HG02973 (cell line): ENCODE data around the gene TUBB.

Source experiments
- ATAC-seq: cut with Tn5 transposase; IDR thresholded peaks from one replicate; pipeline ENCODE4 v1.9.1; 2021; ENCODE audit warnings: moderate library complexity; ENCODE audit not compliant: unreplicated experiment

TUBB gene

DNA sequence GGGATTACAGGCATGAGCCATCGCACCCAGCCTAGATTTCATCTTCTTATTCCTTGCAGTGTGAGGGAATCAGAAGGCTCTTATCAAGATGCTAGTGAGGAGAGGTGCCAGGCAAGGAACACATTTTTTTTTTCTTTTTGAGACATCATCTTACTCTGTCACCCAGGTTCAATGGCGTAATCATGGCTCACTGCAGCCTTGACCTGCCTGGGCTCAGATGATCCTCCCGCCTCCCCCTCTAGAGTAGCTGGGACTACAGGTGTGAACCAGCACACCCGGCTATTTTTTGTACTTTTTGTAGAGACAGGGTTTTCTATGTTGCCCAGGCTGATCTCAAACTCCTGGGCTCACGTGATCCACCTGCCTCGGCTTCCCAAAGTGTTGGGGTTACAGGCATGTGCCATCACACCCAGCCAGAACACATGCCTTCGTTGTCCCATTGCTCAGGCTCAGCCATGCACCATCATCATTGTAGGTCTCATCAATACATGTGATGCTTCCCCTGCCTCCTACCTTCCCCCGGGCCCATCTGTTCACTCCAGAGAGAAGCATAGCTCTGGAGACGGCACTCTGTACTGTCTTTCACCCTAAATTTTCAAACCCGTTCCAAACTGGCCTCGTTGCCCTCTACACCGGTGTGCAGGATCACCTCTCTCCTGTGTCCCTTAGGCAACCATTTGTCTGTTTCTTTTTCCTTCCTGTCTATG is 12.2 kb downstream of the TUBB start:
- ATAC-seq = no peak

GRCh38 chr6:30735668-30736314 is 15.6 kb downstream of the TUBB start:
- no peak for ATAC-seq

DNA sequence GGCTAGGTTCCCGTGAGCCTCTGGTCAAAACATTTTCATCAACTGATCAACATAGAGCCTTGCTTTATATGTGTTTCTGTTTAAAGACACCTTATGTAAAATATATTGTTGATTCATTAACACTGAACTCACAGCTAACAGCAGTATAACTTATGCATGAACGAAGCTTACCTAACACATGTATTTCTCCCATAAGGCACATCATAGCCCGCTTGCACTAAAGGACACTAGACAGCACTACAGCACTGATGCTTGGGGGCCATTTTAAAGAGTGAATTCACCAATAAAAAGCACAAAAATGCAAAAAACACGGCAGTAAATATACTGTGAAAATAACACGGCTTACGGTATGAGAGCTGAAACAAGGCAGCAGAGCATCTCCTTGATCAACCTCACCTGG is 18.4 kb downstream of the TUBB start:
- ATAC-seq = no peak

- ATAC-seq = no peak
These were observed 20.4 kb downstream of the TUBB start for GRCh38 chr6:30740540-30740870.

GRCh38 chr6:30741063-30741779 is 21.1 kb downstream of the TUBB start:
- no peak for ATAC-seq

- peak; percentile 5 for ATAC-seq
These were observed 21.7 kb downstream of the TUBB start for GRCh38 chr6:30741789-30742315.

- ATAC-seq = peak; percentile 67
These were observed 22.4 kb downstream of the TUBB start, which contains the start of gene FLOT1 for GRCh38 chr6:30742316-30743098. FLOT1 (minus strand) TSS chr6:30742687; CDS start chr6:30742189, 498 bp downstream.

- peak; percentile 4 for ATAC-seq
These were observed 23.2 kb downstream of the TUBB start for GRCh38 chr6:30743099-30744053.

DNA sequence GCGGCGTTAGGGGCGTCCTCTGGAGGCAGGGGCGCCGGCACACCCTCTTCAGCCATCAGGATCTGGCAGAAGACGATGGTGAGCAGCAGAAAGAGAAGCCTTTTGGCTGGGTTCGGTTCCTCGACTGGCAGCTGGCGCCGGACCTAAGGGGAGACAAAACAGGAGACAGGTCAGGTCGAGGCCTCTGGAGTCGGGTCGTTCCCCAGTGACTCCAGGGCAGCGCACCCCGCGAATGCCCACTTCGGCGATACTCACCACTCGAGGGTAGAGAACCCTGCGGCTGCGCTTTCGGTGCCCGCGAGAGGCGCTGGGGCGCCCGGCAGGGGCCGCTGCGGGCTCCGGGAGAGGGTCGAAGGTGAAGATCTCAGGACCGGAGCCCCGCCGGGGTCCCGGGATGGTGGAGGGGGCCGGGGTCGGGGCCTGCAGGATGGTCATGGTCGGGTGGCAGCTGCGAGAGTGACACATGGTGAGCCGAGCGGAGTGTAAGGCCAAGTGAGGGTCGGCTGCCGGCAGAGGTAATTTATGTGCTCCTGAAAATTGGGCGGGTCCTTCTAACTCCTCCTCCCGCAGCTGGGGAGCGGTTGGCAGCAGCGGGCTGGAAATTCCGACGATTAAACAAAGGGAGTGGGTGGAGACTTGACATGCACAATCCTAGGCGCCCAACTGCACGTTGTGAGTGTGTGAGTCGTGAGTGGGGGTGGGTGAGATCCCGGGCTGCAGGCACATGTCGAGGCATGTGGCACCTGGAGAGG is 24.1 kb downstream of the TUBB start, which contains the start of gene IER3:
TSS of gene IER3 (minus strand) at position 494 of the 752 bp plus-strand sequence. CDS start at position 465, 29 bp downstream.
- no peak for ATAC-seq

GRCh38 chr6:30747300-30747687 is 27.1 kb downstream of the TUBB start:
- no peak for ATAC-seq

DNA sequence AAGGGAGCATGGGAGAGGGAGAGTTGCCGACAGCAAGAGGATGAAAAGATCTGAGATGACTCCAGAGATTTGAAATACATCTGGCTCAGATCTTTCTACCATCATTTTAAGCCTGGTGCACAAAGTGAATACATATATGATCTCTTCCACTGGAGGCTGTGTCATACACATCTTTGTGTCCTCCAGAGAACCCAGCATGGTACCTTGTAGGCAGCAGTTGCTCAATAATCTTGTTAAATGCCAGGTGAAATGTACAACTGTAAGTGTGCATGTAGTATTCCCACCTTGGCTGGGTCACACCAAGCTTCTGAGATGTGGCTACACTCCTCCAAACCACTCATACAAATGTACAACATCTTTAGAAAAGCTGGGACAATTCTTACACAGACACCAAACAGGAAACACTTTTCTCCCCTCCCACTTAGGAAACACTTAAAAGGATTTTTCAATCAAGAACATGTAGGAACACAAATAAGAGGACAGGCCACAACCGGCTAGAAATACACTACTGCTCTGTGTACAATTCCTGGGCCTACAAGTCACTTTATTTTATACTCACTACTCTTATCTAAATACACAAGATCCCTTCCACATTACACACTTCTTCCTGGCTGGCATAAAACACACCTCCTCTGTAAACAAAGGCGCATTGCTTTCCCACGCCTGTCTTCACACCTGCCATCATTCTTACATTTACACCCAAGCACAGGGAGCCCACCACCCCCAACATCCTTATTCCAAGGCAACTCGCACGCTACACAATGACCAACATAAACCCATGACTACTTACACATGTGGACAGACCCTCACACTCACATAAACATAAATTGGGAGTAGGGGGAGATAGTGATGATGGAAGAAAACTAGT is 28.0 kb downstream of the TUBB start:
- no peak for ATAC-seq

DNA sequence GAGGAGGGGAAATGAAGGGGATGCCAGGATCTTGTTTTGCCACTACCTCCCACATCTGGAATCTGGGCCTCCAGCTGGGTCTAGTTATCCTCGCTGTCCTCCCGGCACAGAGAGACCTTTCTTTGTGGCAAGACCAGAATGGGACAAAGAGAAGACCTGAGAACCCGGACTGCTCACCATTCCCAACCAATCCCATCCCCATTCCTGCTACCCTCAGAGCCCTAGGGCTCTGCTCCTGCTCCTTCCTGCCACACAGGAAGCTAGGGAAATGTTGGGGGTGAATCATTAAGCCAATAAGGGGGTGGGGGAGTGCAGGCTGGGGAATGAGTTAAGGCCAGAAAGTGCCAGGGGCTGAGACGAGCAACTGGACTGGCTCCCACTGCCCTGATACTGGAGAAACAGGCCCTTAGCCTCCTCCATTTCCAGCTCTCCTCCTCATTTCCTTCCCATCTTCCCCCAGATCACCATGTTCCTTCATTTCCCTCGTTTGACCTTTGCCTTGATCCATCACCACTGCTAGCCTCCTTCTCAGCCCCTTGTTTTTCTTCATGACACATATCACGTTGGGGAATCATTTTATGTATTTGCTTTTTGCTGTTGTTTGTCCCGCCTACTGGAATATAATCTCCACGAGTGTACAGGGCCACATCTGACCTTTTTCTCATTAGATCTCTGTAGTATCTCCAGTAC is 28.8 kb downstream of the TUBB start:
- no peak for ATAC-seq

GRCh38 chr6:30749554-30750378 is 29.6 kb downstream of the TUBB start:
- no peak for ATAC-seq

- ATAC-seq = no peak
These were observed 30.2 kb downstream of the TUBB start for GRCh38 chr6:30750379-30750668.

DNA sequence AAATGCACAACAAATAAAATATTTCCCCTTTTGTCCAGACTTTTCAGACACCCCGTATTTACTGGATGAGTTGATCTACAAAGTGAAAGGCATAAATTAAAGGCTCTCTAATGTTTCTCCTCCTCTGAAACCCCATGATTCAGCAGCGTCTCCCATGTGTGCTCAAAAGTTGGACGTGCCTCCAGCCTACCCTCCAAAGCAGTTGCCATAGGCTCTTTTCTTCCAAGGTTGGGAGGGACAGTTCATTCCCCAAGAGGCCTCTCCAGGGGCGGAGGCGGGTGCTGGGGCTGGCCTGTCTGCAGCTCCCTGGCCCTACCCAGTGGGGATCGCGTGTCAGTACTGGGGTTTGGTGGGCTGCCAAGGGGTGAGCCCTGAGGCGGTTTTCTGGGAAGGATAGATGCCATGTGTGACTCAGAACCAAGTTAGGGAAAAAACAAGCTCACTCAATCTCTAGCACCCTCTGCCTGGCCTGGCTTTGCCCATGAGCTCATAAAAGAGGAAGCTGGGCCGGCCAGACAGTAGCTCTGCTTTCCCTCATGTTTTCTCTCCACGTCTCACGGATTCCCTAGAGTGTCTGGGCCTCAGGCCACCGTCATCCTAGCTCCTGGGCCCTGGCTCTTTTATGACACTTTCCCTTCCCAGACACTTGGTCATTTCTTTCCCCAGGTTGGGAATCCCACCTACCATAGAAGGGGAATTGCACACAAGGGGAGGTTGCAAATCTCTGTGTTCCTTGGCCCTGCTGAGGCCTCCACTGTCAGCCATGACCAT is 32.2 kb downstream of the TUBB start:
- ATAC-seq = no peak

DNA sequence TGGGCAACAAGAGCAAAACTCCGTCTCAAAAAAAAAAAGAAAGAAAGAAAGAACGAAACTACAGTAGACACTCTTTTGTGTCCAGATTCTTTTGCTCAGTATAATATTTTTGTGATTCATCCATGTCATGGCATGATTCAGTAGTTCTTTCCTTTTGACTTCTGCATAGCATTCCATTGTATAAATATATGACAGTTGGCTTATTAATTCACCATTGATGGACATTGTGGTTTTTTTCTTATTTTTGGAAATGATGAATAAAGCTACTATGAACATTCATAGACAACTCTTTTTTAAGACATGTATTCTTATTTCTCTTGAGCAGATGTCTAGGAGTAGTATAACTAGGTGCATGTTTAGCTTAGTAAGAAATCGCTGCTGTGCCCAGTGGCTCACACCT is 34.5 kb downstream of the TUBB start:
- no peak for ATAC-seq
